ENCODE data around the gene SLC43A2. TPM values are rescaled to one million over a fixed set of nuclear protein-coding genes. Genes with fewer than 3 reads are reported as not detected.

SLC43A2 gene
- total RNA-seq, 1 experiment from 2014 or later = 11.0 TPM

GRCh38 chr17:1648173-1648962 is 19.7 kb upstream of the SLC43A2 start:
- ATAC-seq (peak; percentile 36), DNase-seq (ENCODE audit: low spot score) (peak; percentile 77)
- ChIA-PET POLR2A (interaction anchor here (0.9 to 2.3 kb wide), 10 partner anchors 12 to 132 kb away, joined by 3 to 12 read pairs (median 4); partner anchors contain the start of genes INPP5K and SLC43A2), CTCF (interaction anchor here (0.5 to 7.2 kb wide), 54 partner anchors 8 to 753 kb away, joined by 3 to 133 read pairs (median 5); partner anchors contain the start of genes INPP5K, PITPNA, PRPF8 and RPA1)
- H3K4me1 Mint-ChIP-seq = peaks cover 32% of the 10 kb centered on the region
- H3K27ac Mint-ChIP-seq = no peak overlapping the region
- H3K27me3 Mint-ChIP-seq (ENCODE audit: low read depth) = peaks cover 6% of the 10 kb centered on the region
- H3K4me3 Mint-ChIP-seq = peak overlapping the region; percentile 72
- H3K9me3 Mint-ChIP-seq = no peaks in the 10 kb centered on the region
- TF ChIP-seq ETV6 (CRISPR knock-in tag; IDR thresholded peaks at IDR 0.05) = no peak
- peak; percentile 31; the same call in 1 of the 2 replicates for TF ChIP-seq MAX (CRISPR knock-in tag; IDR thresholded peaks at IDR 0.05)
- TF ChIP-seq FOXK1 (CRISPR knock-in tag; IDR thresholded peaks at IDR 0.05) = 0 out of 2 replicates have a peak, but pooled peaks have one; percentile 42
- TF ChIP-seq FOXP4 (CRISPR knock-in tag; IDR thresholded peaks at IDR 0.05) = no peak
- TF ChIP-seq MLX (CRISPR knock-in tag; IDR thresholded peaks at IDR 0.05) = peak; percentile 47; the same call in 1 of the 2 replicates
- peak; percentile 60; the same call in 1 of the 2 replicates for TF ChIP-seq TP53 (CRISPR knock-in tag; IDR thresholded peaks at IDR 0.05)
- TF ChIP-seq HMGXB4 (CRISPR knock-in tag; IDR thresholded peaks at IDR 0.05) = peak; percentile 91; the same call in 1 of the 2 replicates
- TF ChIP-seq, protein P1, sequence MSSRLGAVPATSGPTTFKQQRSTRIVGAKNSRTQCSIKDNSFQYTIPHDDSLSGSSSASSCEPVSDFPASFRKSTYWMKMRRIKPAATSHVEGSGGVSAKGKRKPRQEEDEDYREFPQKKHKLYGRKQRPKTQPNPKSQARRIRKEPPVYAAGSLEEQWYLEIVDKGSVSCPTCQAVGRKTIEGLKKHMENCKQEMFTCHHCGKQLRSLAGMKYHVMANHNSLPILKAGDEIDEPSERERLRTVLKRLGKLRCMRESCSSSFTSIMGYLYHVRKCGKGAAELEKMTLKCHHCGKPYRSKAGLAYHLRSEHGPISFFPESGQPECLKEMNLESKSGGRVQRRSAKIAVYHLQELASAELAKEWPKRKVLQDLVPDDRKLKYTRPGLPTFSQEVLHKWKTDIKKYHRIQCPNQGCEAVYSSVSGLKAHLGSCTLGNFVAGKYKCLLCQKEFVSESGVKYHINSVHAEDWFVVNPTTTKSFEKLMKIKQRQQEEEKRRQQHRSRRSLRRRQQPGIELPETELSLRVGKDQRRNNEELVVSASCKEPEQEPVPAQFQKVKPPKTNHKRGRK (CRISPR knock-in tag; IDR thresholded peaks at IDR 0.05; ENCODE audit: borderline replicate concordance) = no peak
- TF ChIP-seq CREM (CRISPR knock-in tag; IDR thresholded peaks at IDR 0.05) = 0 out of 2 replicates have a peak, but pooled peaks have one; percentile 28
- 0 out of 2 replicates have a peak, but pooled peaks have one; percentile 14 for TF ChIP-seq AR (CRISPR knock-in tag; IDR thresholded peaks at IDR 0.05)
- no peak for TF ChIP-seq ZBTB21 (CRISPR knock-in tag; IDR thresholded peaks at IDR 0.05; ENCODE audit: borderline replicate concordance)
- peak; percentile 66; the same call in 1 of the 2 replicates for TF ChIP-seq FOXP1 (CRISPR knock-in tag; IDR thresholded peaks at IDR 0.05; ENCODE audit: borderline replicate concordance)
- TF ChIP-seq TCF7 (CRISPR knock-in tag; IDR thresholded peaks at IDR 0.05; ENCODE audit: low read depth) = peak; percentile 63; the same call in 1 of the 2 replicates
- TF ChIP-seq GRHL2 (CRISPR knock-in tag; IDR thresholded peaks at IDR 0.05; ENCODE audit: insufficient replicate concordance, severe bottlenecking) = no peak
- peak; percentile 53; the same call in 1 of the 2 replicates for TF ChIP-seq ZNF423 (CRISPR knock-in tag; IDR thresholded peaks at IDR 0.05)
- TF ChIP-seq ZSCAN18 (CRISPR knock-in tag; IDR thresholded peaks at IDR 0.05) = no peak
- H3K36me3 Mint-ChIP-seq = peaks cover 29% of the 10 kb centered on the region
